Natural killer cell (primary cell): ENCODE measurements around the gene KLHL35. TPM values are rescaled to one million over a fixed set of nuclear protein-coding genes. Genes with fewer than 3 reads are reported as not detected.

Source experiments
- ATAC-seq, 3 donors: fragments of 150-1000 bp in 2 of 3; fragments of 200-7000 bp in 1 of 3; cut with Tn5 transposase; 1 replicate in 1 of 3; 2 replicates in 2 of 3; pipeline ENCODE4 v1.10.0; 2021; ENCODE audit warnings: mild to moderate bottlenecking in 2 of 3, moderate library complexity in 2 of 3
- DNase-seq, 2 donors: peaks; one replicate each; pipeline versions ENCODE4 v3.0.0 to v3.0.0-alpha.2; 2013 to 2021; ENCODE audit warnings: mixed read lengths in 1 of 2
- H3K27ac ChIP-seq: one replicate; pipeline ENCODE4 v1.5.1; 2013; ENCODE audit warnings: mild to moderate bottlenecking, low read length
- H3K27me3 ChIP-seq: one replicate; pipeline ENCODE4 v1.6.1; 2013; ENCODE audit warnings: low read length; ENCODE audit not compliant: control insufficient read depth, insufficient read depth
- H3K36me3 ChIP-seq: one replicate; pipeline ENCODE4 v1.6.1; 2013; ENCODE audit warnings: low read length; ENCODE audit not compliant: control insufficient read depth, insufficient read depth
- H3K4me1 ChIP-seq: one replicate; pipeline ENCODE4 v1.6.1; 2013; ENCODE audit warnings: low read length; ENCODE audit not compliant: control insufficient read depth, insufficient read depth
- H3K4me3 ChIP-seq: one replicate; pipeline ENCODE4 v1.5.1; 2013; ENCODE audit warnings: low read length
- H3K9me3 ChIP-seq: one replicate; pipeline ENCODE4 v1.6.1; 2013; ENCODE audit warnings: low read length; ENCODE audit not compliant: control insufficient read depth, insufficient read depth
- H3K27ac Mint-ChIP-seq, 2 donors: one replicate each; pipeline ENCODE4 v1.8.0; 2022; ENCODE audit warnings: mild to moderate bottlenecking in 2 of 2, mixed read lengths in 2 of 2, moderate library complexity in 1 of 2
- H3K27me3 Mint-ChIP-seq, 2 donors: one replicate each; pipeline ENCODE4 v1.8.0; 2022; ENCODE audit warnings: low read depth in 2 of 2, mixed read lengths in 2 of 2
- H3K36me3 Mint-ChIP-seq: one replicate; pipeline ENCODE4 v1.8.0; 2022; ENCODE audit warnings: mixed read lengths
- H3K4me1 Mint-ChIP-seq, 2 donors: one replicate each; pipeline ENCODE4 v1.8.0; 2022; ENCODE audit warnings: mixed read lengths in 2 of 2
- H3K4me3 Mint-ChIP-seq: one replicate; pipeline ENCODE4 v1.8.0; 2022; ENCODE audit warnings: mild to moderate bottlenecking, moderate library complexity, mixed read lengths
- H3K9me3 Mint-ChIP-seq, 2 donors: one replicate each; pipeline ENCODE4 v1.8.0; 2022; ENCODE audit warnings: mixed read lengths in 2 of 2
- CTCF ChIP-seq: fragments of 200-600 bp; IDR thresholded peaks from one replicate; pipeline ENCODE4 v1.8.0; 2022; ENCODE audit warnings: antibody characterized with exemption
- WGBS: methylation state at CpG from one replicate; pipeline ENCODE4 v1.1.7; 2013; ENCODE audit warnings: missing lambda C conversion rate; ENCODE audit not compliant: insufficient coverage; 5-methylcytosine and 5-hydroxymethylcytosine counted together
- intact Hi-C: fragments of 100-400 bp; cut with micrococcal nuclease; formaldehyde crosslinking; loops from one replicate; pipeline ENCODE4 v1.14.2; 2022
- total RNA-seq, 4 donors: library from RNA; stranded (reverse); fragments of 120-200 nt in 1 of 4; gene quantifications; one replicate each; pipeline versions ENCODE4 v1.2.3 to v1.2.4, GENCODE V29; 2013 to 2022

Gene KLHL35
- total RNA-seq, 3 donors from 2014 or later (not counting 1 experiment from before 2014, with no cell fraction given) = 0.40 to 0.93 (median 0.54) TPM

- Mint-ChIP-seq H3K9me3 (no peaks in the 10 kb centered on the region), H3K4me1 (peaks cover 4% of the 10 kb centered on the region in 2 donors), H3K27ac (no peak overlapping the region), H3K27me3 (peaks cover 2 to 6% of the 10 kb centered on the region in 2 donors), H3K36me3 (no peaks in the 10 kb centered on the region), H3K4me3 (no peak overlapping the region)
- 90% methylated on average over 11 of the region's 11 CpGs for WGBS
- Histone ChIP-seq H3K27me3 (no peaks in the 10 kb centered on the region), H3K4me3 (no peak overlapping the region), H3K4me1 (no peaks in the 10 kb centered on the region), H3K27ac (no peak overlapping the region), H3K36me3 (no peaks in the 10 kb centered on the region), H3K9me3 (peaks cover 4% of the 10 kb centered on the region)
- no peak for TF ChIP-seq CTCF
- DNase-seq (no peak), ATAC-seq (no peak)
- intact Hi-C loops = no loop called here
Measured at GRCh38 chr11:75449776-75450175, 16.8 kb upstream of the KLHL35 start.

GRCh38 chr11:75449271-75449670, 16.3 kb upstream of the KLHL35 start:
- DNase-seq = no peak
- WGBS = 83% methylated on average over 10 of the region's 10 CpGs
- Histone ChIP-seq H3K4me3 (no peak overlapping the region), H3K27ac (no peak overlapping the region), H3K36me3 (peaks cover 1% of the 10 kb centered on the region), H3K4me1 (no peaks in the 10 kb centered on the region), H3K9me3 (peaks cover 4% of the 10 kb centered on the region), H3K27me3 (no peaks in the 10 kb centered on the region)
- intact Hi-C loops = no loop called here
- no peak for TF ChIP-seq CTCF
- H3K36me3 Mint-ChIP-seq = no peaks in the 10 kb centered on the region
- ATAC-seq = no peak
- H3K9me3 Mint-ChIP-seq = no peaks in the 10 kb centered on the region
- no peak overlapping the region for H3K27ac Mint-ChIP-seq
- H3K4me1 Mint-ChIP-seq = peaks cover 4% of the 10 kb centered on the region in 2 donors
- peaks cover 2 to 7% of the 10 kb centered on the region in 2 donors for H3K27me3 Mint-ChIP-seq
- H3K4me3 Mint-ChIP-seq = no peak overlapping the region

GRCh38 chr11:75447415-75447814, 14.4 kb upstream of the KLHL35 start:
- Mint-ChIP-seq H3K27ac (no peak overlapping the region), H3K27me3 (peaks cover 2 to 14% of the 10 kb centered on the region in 2 donors)
- peaks cover 2% of the 10 kb centered on the region for H3K36me3 ChIP-seq

More at GRCh38 chr11:75447415-75447814, 14.4 kb upstream of the KLHL35 start:
- Mint-ChIP-seq H3K4me3 (no peak overlapping the region), H3K36me3 (no peaks in the 10 kb centered on the region), H3K9me3 (no peaks in the 10 kb centered on the region), H3K4me1 (peaks cover 4% of the 10 kb centered on the region in 2 donors)
- ATAC-seq (no peak), DNase-seq (no peak)
- TF ChIP-seq CTCF = no peak
- H3K4me1 ChIP-seq = no peaks in the 10 kb centered on the region
- no peaks in the 10 kb centered on the region for H3K27me3 ChIP-seq
- peaks cover 4% of the 10 kb centered on the region for H3K9me3 ChIP-seq
- intact Hi-C loops = no loop called here
- no peak overlapping the region for H3K27ac ChIP-seq
- 80% methylated on average over 3 of the region's 5 CpGs for WGBS
- no peak overlapping the region for H3K4me3 ChIP-seq
